K562 treated with DMSO at 1 percent for 12 hours (cell line): Measurements from ENCODE around the gene GNG7. TPM values are rescaled to one million over a fixed set of nuclear protein-coding genes. Genes with fewer than 3 reads are reported as not detected.

Source experiments
- total RNA-seq: library from RNA; unstranded; fragments of 300-600 nt; gene quantifications from 2 replicates; pipeline ENCODE4 v1.2.3, GENCODE V29; 2022; ENCODE audit not compliant: insufficient read depth

The GNG7 gene
- total RNA-seq: 0.36 and 1.3 TPM in 2 replicates

GRCh38 chr19:2702170-2703076, at the start of gene GNG7:
GNG7 (minus strand) TSS chr19:2702694; CDS start chr19:2520688, 182,006 bp downstream.

GRCh38 chr19:2739602-2740313, 37.3 kb upstream of the GNG7 start, which contains the start of gene SLC39A3:
SLC39A3 (minus strand) TSS chr19:2740017; CDS start chr19:2737257, 2,760 bp downstream.

GRCh38 chr19:2720777-2721569, 18.5 kb upstream of the GNG7 start, which contains the start of gene DIRAS1:
DIRAS1 (minus strand) TSS chr19:2721372; CDS start chr19:2717806, 3,566 bp downstream.

GRCh38 chr19:2475702-2476450, 226.6 kb downstream of the GNG7 start, which contains the start of gene GADD45B:
GADD45B (plus strand) TSS chr19:2476127; CDS start chr19:2476359, 232 bp downstream.

Other genes starting within 250 kb of the GNG7 start
- 37.0 and 59.9 TPM in 2 replicates for gene LMNB2, start 245.7 kb downstream of the GNG7 start, total RNA-seq
- gene GADD45B, start 226.6 kb downstream of the GNG7 start, total RNA-seq: 6.9 and 9.1 TPM in 2 replicates
- 3.4 and 4.7 TPM in 2 replicates for gene DIRAS1, start 18.7 kb upstream of the GNG7 start, total RNA-seq
- 159 and 192 TPM in 2 replicates for gene SLC39A3, start 37.3 kb upstream of the GNG7 start, total RNA-seq
- 100 and 123 TPM in 2 replicates for gene SGTA, start 80.6 kb upstream of the GNG7 start, total RNA-seq
- gene THOP1, start 82.8 kb upstream of the GNG7 start, total RNA-seq: 103 and 154 TPM in 2 replicates
- 1.8 and 2.7 TPM in 2 replicates for gene ZNF554, start 117.2 kb upstream of the GNG7 start, total RNA-seq
- gene ZNF555, start 138.8 kb upstream of the GNG7 start, total RNA-seq: 1.0 and 4.9 TPM in 2 replicates
- gene ZNF556, start 164.6 kb upstream of the GNG7 start, total RNA-seq: 0.96 TPM in 1 of 2 replicates, not detected in the other
- gene ZNF57, start 198.2 kb upstream of the GNG7 start, total RNA-seq: 2.4 and 5.7 TPM in 2 replicates
- gene ZNF77, start 242.3 kb upstream of the GNG7 start, total RNA-seq: 8.4 and 9.3 TPM in 2 replicates